Hematopoietic multipotent progenitor cell (in vitro differentiated cells): ENCODE data around the gene SIRT2. TPM values are rescaled to one million over a fixed set of nuclear protein-coding genes. Genes with fewer than 3 reads are reported as not detected.

Experiments used
- DNase-seq, 3 donors: peaks; one replicate each; pipeline ENCODE4 v3.0.0-alpha.2; 2011 to 2015; ENCODE audit warnings: low read depth in 2 of 3, low spot score in 2 of 3
- total RNA-seq: library from RNA; depleted of rRNA; stranded (reverse); fragments of >200 nt; gene quantifications from one replicate; pipeline ENCODE4 v1.2.3, GENCODE V29; 2012

SIRT2 gene
- total RNA-seq, 1 donor: 59.0 TPM

- DNase-seq: no peak
These were observed 50.9 kb downstream of the SIRT2 start for GRCh38 chr19:38848299-38849146.

- no peak for DNase-seq
These were observed 53.3 kb downstream of the SIRT2 start for GRCh38 chr19:38846097-38846496.

GRCh38 chr19:38845374-38846024 is 53.9 kb downstream of the SIRT2 start:
- no peak for DNase-seq

GRCh38 chr19:38844093-38844686 is 55.2 kb downstream of the SIRT2 start:
- no peak for DNase-seq

GRCh38 chr19:38843175-38843758 is 56.2 kb downstream of the SIRT2 start:
- no peak for DNase-seq

- DNase-seq: peak in 1 of 3 donors; percentile 50
These were observed 56.8 kb downstream of the SIRT2 start for GRCh38 chr19:38842439-38843174.

- DNase-seq: peak in 1 of 3 donors; percentile 54
These were observed 57.5 kb downstream of the SIRT2 start for GRCh38 chr19:38841787-38842438.

GRCh38 chr19:38841180-38841766 is 58.1 kb downstream of the SIRT2 start:
- no peak for DNase-seq

- no peak for DNase-seq
These were observed 58.8 kb downstream of the SIRT2 start for GRCh38 chr19:38840583-38840968.

GRCh38 chr19:38839816-38840582 is 59.4 kb downstream of the SIRT2 start:
- no peak for DNase-seq

GRCh38 chr19:38838986-38839761 is 60.2 kb downstream of the SIRT2 start:
- no peak for DNase-seq

- no peak for DNase-seq
These were observed 61.0 kb downstream of the SIRT2 start for GRCh38 chr19:38838208-38838985.

GRCh38 chr19:38837656-38838121 is 61.7 kb downstream of the SIRT2 start:
- no peak for DNase-seq

GRCh38 chr19:38836983-38837626 is 62.3 kb downstream of the SIRT2 start:
- DNase-seq: no peak

- DNase-seq: no peak
These were observed 63.0 kb downstream of the SIRT2 start for GRCh38 chr19:38836159-38836982.

- DNase-seq: no peak
These were observed 64.8 kb downstream of the SIRT2 start for GRCh38 chr19:38834590-38834989.
